Left lung (tissue), 10 donors: ENCODE results near the gene CHAF1A. TPM values are rescaled to one million over a fixed set of nuclear protein-coding genes. Genes with fewer than 3 reads are reported as not detected.

ENCODE experiments used
- ATAC-seq: fragments of 200-7000 bp; cut with Tn5 transposase; one replicate; pipeline ENCODE4 v1.9.1; 2020; ENCODE audit warnings: moderate library complexity
- DNase-seq, 4 donors: peaks; one replicate each; pipeline ENCODE4 v3.0.0-alpha.2; 2013 to 2020
- H3K27ac ChIP-seq, 2 donors: fragments of 200-600 bp; sonication (generic) in 1 of 2; one replicate each; pipeline versions ENCODE4 v1.5.0 to v1.8.0; 2020 to 2021
- H3K27me3 ChIP-seq, 2 donors: fragments of 200-600 bp; sonication (generic) in 1 of 2; one replicate each; pipeline versions ENCODE4 v1.5.0 to v1.8.0; 2020 to 2021
- H3K36me3 ChIP-seq, 2 donors: fragments of 200-600 bp; sonication (generic) in 1 of 2; one replicate each; pipeline versions ENCODE4 v1.5.0 to v1.8.0; 2020 to 2021
- H3K4me1 ChIP-seq, 2 donors: fragments of 200-600 bp; one replicate each; pipeline ENCODE4 v1.8.0; 2021
- H3K4me3 ChIP-seq, 2 donors: fragments of 200-600 bp; sonication (generic) in 1 of 2; one replicate each; pipeline versions ENCODE4 v1.5.0 to v1.8.0; 2020 to 2021; ENCODE audit warnings: mild to moderate bottlenecking in 1 of 2
- H3K9me3 ChIP-seq, 2 donors: fragments of 200-600 bp; sonication (generic) in 1 of 2; one replicate each; pipeline versions ENCODE4 v1.5.0 to v1.8.0; 2020 to 2021
- CTCF ChIP-seq, 2 donors: fragments of 200-600 bp; sonication (generic) in 1 of 2; IDR thresholded peaks; one replicate each; pipeline versions ENCODE4 v1.5.0 to v1.8.0; 2021; ENCODE audit warnings: antibody characterized with exemption in 2 of 2
- intact Hi-C, 2 donors: fragments of 100-400 bp; cut with DNase I; formaldehyde crosslinking; loops; one replicate each; pipeline versions ENCODE4 v1.11.2 to v1.14.2; 2022
- polyA plus RNA-seq, 6 donors: library from polyadenylated mRNA; unstranded; fragments of 120-200 nt; gene quantifications; one replicate each; pipeline ENCODE4 v1.2.1, GENCODE V29; 2013; ENCODE audit not compliant: insufficient read length in 6 of 6
- total RNA-seq, 2 donors: library from RNA; stranded (reverse); fragmentation: NEBNext Ultra II Directional; extraction: Animal tissue kit (Norgen Biotek cat#: 25700); gene quantifications; one replicate each; pipeline ENCODE4 v1.2.1, GENCODE V29; 2021
- donor health status: DM: no; HTN: yes; CAD: no.
- donor health status: DM: no; HTN: no; CAD: no.

CHAF1A gene
- total and polyA plus RNA-seq, 8 donors, result 15.6 to 29.3 (median 24.3) TPM

GRCh38 chr19:4379383-4380253, 22.8 kb upstream of the CHAF1A start:
- Histone ChIP-seq H3K27ac (peak overlapping the region; percentile 49 to 83), H3K36me3 (peaks cover 0 to 16% of the 10 kb centered on the region in 2 donors), H3K9me3 (no peaks in the 10 kb centered on the region), H3K4me3 (no peak overlapping the region), H3K4me1 (peaks cover 35 to 67% of the 10 kb centered on the region in 2 donors), H3K27me3 (no peaks in the 10 kb centered on the region)
- ATAC-seq (peak; percentile 63), DNase-seq (peak in 2 of 4 donors; percentile 74 to 86)
- intact Hi-C loops, result no loop called here
- no peak for TF ChIP-seq CTCF (IDR thresholded peaks at IDR 0.05)

DNA sequence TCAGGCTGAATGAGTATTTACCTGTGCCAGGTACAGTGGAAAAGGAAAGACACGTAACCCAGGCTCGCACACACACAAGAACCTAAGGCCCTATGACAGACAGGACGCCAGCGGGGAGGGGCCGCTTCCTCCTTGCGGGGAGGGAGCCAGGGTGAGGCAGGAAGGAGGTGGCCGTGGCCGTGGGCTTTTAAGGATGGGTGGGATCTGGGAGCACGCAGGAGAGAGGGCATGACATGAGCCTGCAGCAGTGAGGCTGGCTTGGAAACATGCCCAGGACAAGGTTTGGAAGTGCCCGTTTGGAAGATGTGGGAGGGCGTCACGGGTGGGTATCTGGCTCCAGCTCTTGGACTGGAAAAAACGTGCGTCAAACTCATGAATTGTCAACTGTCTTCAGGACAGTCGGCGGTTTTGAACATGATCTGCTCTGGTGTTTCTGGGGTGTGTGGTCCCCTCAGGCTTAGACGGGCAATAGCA, 22.1 kb upstream of the CHAF1A start:
- ATAC-seq, result peak; percentile 7
- Histone ChIP-seq H3K27ac (peak overlapping the region; percentile 49 to 83), H3K4me3 (no peak overlapping the region)

DNA sequence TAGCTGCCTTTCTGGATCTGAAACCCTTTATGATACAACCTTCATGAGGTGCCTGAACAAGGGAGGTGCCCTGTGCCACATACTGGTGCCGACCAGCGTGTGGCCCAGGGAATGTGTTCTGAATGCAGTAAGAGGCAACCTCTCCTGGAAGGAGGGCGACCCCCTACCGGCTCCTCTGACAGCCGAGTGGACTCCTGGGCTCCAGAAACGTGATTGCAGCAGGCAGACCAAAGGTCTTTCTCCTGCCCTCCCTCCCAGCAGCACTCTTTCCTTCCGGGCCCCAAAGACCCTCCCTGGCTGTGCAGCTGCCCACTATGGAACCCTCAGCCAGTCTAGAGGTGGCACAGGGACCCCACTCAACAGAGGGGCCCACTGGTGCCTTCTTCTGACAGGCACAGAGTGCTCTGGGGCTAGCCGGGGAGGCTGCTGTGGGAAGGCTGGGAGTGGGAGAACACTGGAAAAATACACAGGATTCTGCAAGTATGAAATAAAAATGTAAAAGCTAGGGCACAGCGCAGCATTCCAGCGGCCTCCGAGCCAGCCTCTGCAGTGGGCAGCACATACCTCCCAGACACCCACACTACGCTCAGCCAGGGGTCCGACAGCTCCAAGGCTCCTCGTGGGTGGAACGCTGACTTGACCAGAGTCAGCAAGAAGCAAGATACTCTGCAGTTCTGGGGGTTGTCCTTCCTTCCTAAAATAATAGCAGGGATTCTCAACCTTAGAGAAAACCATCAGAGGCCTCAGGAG, 17.0 kb upstream of the CHAF1A start:
- H3K27me3 ChIP-seq, result no peaks in the 10 kb centered on the region
- peaks cover 28 to 48% of the 10 kb centered on the region in 2 donors for H3K4me1 ChIP-seq
- intact Hi-C loops, result no loop called here
- no peak for TF ChIP-seq CTCF (IDR thresholded peaks at IDR 0.05)
- DNase-seq (no peak), ATAC-seq (no peak)
- H3K36me3 ChIP-seq, result peaks cover 0 to 57% of the 10 kb centered on the region in 2 donors
- H3K27ac ChIP-seq, result no peak overlapping the region
- no peaks in the 10 kb centered on the region for H3K9me3 ChIP-seq
- H3K4me3 ChIP-seq, result no peak overlapping the region

More for the DNA sequence above, 22.1 kb upstream of the CHAF1A start:
- Histone ChIP-seq H3K27me3 (no peaks in the 10 kb centered on the region), H3K36me3 (peaks cover 0 to 22% of the 10 kb centered on the region in 2 donors), H3K4me1 (peaks cover 29 to 67% of the 10 kb centered on the region in 2 donors), H3K9me3 (no peaks in the 10 kb centered on the region)
- no peak for TF ChIP-seq CTCF (IDR thresholded peaks at IDR 0.05)
- intact Hi-C loops, result no loop called here
- peak in 2 of 4 donors; percentile 65 to 93 for DNase-seq

DNA sequence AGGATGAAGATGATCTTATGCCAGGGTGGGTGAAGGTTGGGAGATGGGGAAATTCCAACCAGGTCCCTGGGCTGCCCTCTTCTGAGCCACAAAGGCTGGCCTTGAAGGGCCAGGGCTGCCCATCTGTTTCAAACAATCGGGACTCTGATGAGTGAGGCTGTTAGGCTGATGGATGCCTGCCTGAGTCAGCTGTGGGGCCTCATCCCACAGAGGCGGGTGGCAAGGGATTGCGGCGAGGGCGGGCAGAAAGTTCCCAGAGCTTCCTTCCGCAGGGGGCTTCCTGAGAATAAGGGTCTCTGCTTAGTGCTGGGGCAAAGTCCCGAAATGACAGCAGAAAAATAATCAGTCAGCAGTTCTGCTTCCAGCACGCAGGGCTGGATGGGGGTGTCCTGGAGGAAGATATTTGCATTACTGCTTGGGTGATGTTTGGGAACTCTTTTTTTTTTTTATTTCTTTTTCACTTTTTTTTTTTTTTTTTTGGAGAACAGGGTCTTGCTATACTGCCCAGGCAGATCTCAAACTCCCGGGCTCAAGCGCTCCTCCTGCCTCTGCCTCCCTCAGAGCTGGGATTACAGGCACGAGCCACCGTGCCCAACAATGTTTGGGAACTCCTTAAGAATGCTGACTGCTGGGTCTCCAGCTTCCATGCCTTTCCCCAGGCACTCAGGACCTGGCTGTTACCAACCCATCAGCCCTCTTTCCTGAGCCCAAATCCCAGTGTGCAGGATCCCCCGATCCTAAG, 16.2 kb upstream of the CHAF1A start:
- DNase-seq (no peak), ATAC-seq (no peak)
- Histone ChIP-seq H3K27ac (no peak overlapping the region), H3K27me3 (no peaks in the 10 kb centered on the region), H3K9me3 (no peaks in the 10 kb centered on the region), H3K4me1 (peaks cover 35 to 51% of the 10 kb centered on the region in 2 donors), H3K36me3 (peaks cover 0 to 57% of the 10 kb centered on the region in 2 donors), H3K4me3 (no peak overlapping the region)
- TF ChIP-seq CTCF (IDR thresholded peaks at IDR 0.05), result no peak
- intact Hi-C loops, result no loop called here
